DND-41 (cell line): Measurements from ENCODE around the gene ZRANB1.

Experiments used
- ATAC-seq: fragments of 200-7000 bp; cut with Tn5 transposase; 3 replicates; pipeline ENCODE4 v1.9.1; 2021; ENCODE audit warnings: low read depth; ENCODE audit not compliant: insufficient read depth
- DNase-seq: peaks from one replicate; pipeline ENCODE4 v3.0.0-alpha.2; 2020
- H2AFZ ChIP-seq: 2 replicates; pipeline ENCODE4 v1.6.0; 2012; ENCODE audit warnings: low read depth, low read length
- H3K27ac ChIP-seq: 2 replicates; pipeline ENCODE4 v1.5.1; 2012; ENCODE audit warnings: low read length, inconsistent platforms
- H3K27me3 ChIP-seq: fragments of 200-600 bp; sonication (generic); 2 replicates; pipeline ENCODE4 v1.6.0; 2012; ENCODE audit warnings: low read length, mild to moderate bottlenecking, inconsistent platforms; ENCODE audit not compliant: insufficient read depth, poor library complexity
- H3K36me3 ChIP-seq: 2 replicates; pipeline ENCODE4 v1.5.1; 2012; ENCODE audit warnings: low read length, inconsistent platforms; ENCODE audit not compliant: insufficient read depth
- H3K4me1 ChIP-seq: 2 replicates; pipeline ENCODE4 v1.5.1; 2012; ENCODE audit warnings: mild to moderate bottlenecking, low read length; ENCODE audit not compliant: insufficient read depth
- H3K4me2 ChIP-seq: 2 replicates; pipeline ENCODE4 v1.6.0; 2012; ENCODE audit warnings: mild to moderate bottlenecking, moderate library complexity, low read length, inconsistent platforms; ENCODE audit not compliant: insufficient read depth
- H3K4me3 ChIP-seq, 2 experiments: fragments of 200-600 bp in 1 of 2; shearing (Covaris generic) in 1 of 2; 2 replicates each; pipeline ENCODE4 v1.5.1; 2012 to 2016; ENCODE audit warnings: inconsistent platforms in 2 of 2, low read length in 2 of 2, mild to moderate bottlenecking in 2 of 2, low read depth in 1 of 2, moderate library complexity in 1 of 2
- H3K79me2 ChIP-seq: 2 replicates; pipeline ENCODE4 v1.6.0; 2012; ENCODE audit warnings: low read length, inconsistent platforms; ENCODE audit not compliant: insufficient read depth
- H3K9ac ChIP-seq: 2 replicates; pipeline ENCODE4 v1.6.0; 2012; ENCODE audit warnings: low read depth, mild to moderate bottlenecking, inconsistent platforms, low read length, moderate library complexity
- H3K9me3 ChIP-seq: 2 replicates; pipeline ENCODE4 v1.5.1; 2012; ENCODE audit warnings: low read length, moderate library complexity, mild to moderate bottlenecking, inconsistent platforms; ENCODE audit not compliant: insufficient read depth, severe bottlenecking
- H4K20me1 ChIP-seq: 2 replicates; pipeline ENCODE4 v1.6.0; 2012; ENCODE audit warnings: low read length; ENCODE audit not compliant: insufficient read depth
- CTCF ChIP-seq: IDR thresholded peaks from 2 replicates; pipeline ENCODE4 v1.5.1; 2012; ENCODE audit warnings: borderline replicate concordance, low read length, moderate library complexity, mild to moderate bottlenecking; ENCODE audit not compliant: poor library complexity, severe bottlenecking; ENCODE audit errors: extremely low read depth
- EZH2 ChIP-seq: IDR thresholded peaks from 3 replicates; pipeline ENCODE4 v1.6.1; 2012; ENCODE audit warnings: borderline replicate concordance, low read depth, mild to moderate bottlenecking, moderate library complexity, low read length, inconsistent platforms; ENCODE audit not compliant: severe bottlenecking

ZRANB1 gene

GRCh38 chr10:124974131-124974530 lies 32.2 kb downstream of the ZRANB1 start:
- Histone ChIP-seq H3K9ac (no peak overlapping the region), H3K27me3 (no peaks in the 10 kb centered on the region), H2AFZ (no peak overlapping the region), H3K4me2 (no peak overlapping the region), H3K36me3 (peaks cover 84% of the 10 kb centered on the region), H3K27ac (no peak overlapping the region), H4K20me1 (peaks cover 33% of the 10 kb centered on the region), H3K4me3 (no peak overlapping the region), H3K4me1 (no peaks in the 10 kb centered on the region), H3K9me3 (no peaks in the 10 kb centered on the region), H3K79me2 (peaks cover 62% of the 10 kb centered on the region)
- ATAC-seq (no peak), DNase-seq (no peak)
- TF ChIP-seq EZH2 (no peak), CTCF (no peak)

GRCh38 chr10:124975977-124976514 lies 34.1 kb downstream of the ZRANB1 start:
- Histone ChIP-seq H2AFZ (no peak overlapping the region), H3K27me3 (no peaks in the 10 kb centered on the region), H3K9me3 (no peaks in the 10 kb centered on the region), H3K4me2 (no peak overlapping the region), H3K36me3 (peaks cover 73% of the 10 kb centered on the region), H3K4me1 (no peaks in the 10 kb centered on the region), H4K20me1 (peaks cover 27% of the 10 kb centered on the region), H3K9ac (no peak overlapping the region), H3K79me2 (peaks cover 57% of the 10 kb centered on the region), H3K27ac (no peak overlapping the region), H3K4me3 (no peak overlapping the region)
- ATAC-seq (no peak), DNase-seq (no peak)
- TF ChIP-seq CTCF (no peak), EZH2 (no peak)

DNA sequence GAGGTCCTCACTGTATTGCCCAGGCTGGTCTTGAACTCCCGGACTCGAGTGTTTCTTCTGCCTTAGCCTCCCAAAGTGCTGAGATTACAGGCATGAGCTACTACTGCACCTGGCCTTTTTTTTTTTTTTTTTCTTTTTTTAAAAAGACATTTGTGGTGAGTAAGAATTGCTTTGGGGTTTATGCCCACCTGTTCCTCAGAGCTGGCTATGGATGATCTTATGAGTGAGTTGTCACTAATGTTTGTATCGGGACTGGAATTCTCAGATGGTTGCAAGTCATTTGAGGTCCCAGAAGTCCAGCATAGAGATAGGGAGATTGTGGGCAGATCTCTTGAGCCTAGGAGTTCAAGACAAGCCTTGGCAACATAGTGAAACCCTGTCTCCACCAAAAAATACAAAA lies 35.2 kb downstream of the ZRANB1 start:
- peaks cover 48% of the 10 kb centered on the region for H3K79me2 ChIP-seq
- no peaks in the 10 kb centered on the region for H3K27me3 ChIP-seq
- no peak overlapping the region for H2AFZ ChIP-seq
- no peaks in the 10 kb centered on the region for H3K9me3 ChIP-seq
- DNase-seq = no peak
- peaks cover 71% of the 10 kb centered on the region for H3K36me3 ChIP-seq
- H3K9ac ChIP-seq = no peak overlapping the region
- peaks cover 25% of the 10 kb centered on the region for H4K20me1 ChIP-seq
- no peaks in the 10 kb centered on the region for H3K4me1 ChIP-seq
- H3K27ac ChIP-seq = no peak overlapping the region
- TF ChIP-seq CTCF (no peak), EZH2 (no peak)
- no peak for ATAC-seq
- no peak overlapping the region for H3K4me3 ChIP-seq
- no peak overlapping the region for H3K4me2 ChIP-seq
